H1 (cell line): Measurements from ENCODE around the gene PARD3.

Experiments used
- CTCF ChIP-seq, 3 experiments: IDR thresholded peaks; 1 replicate in 2 of 3; 2 replicates in 1 of 3; pipeline versions ENCODE4 v1.5.1 to v1.6.1; 2011; ENCODE audit warnings: low read length in 3 of 3, mild to moderate bottlenecking in 3 of 3, inconsistent platforms in 2 of 3, low read depth in 1 of 3, moderate library complexity in 1 of 3; ENCODE audit not compliant: insufficient read depth in 1 of 3; ENCODE audit errors: control extremely low read depth in 1 of 3
- EP300 ChIP-seq, 2 experiments: IDR thresholded peaks; 1 replicate in 1 of 2; 2 replicates in 1 of 2; pipeline ENCODE4 v1.6.1; 2011 to 2012; ENCODE audit warnings: low read depth in 2 of 2, low read length in 2 of 2, mild to moderate bottlenecking in 2 of 2, borderline replicate concordance in 1 of 2, inconsistent platforms in 1 of 2, moderate library complexity in 1 of 2
- JUND ChIP-seq: IDR thresholded peaks from 2 replicates; pipeline ENCODE4 v1.6.1; 2011; ENCODE audit warnings: mild to moderate bottlenecking, improper control_type of control experiment, low read length
- POLR2A ChIP-seq, 2 experiments: IDR thresholded peaks; 1 replicate in 1 of 2; 2 replicates in 1 of 2; pipeline ENCODE4 v1.6.1; 2011; ENCODE audit warnings: low read depth in 2 of 2, low read length in 2 of 2, mild to moderate bottlenecking in 2 of 2; ENCODE audit errors: control extremely low read depth in 1 of 2
- POLR2AphosphoS5 ChIP-seq: IDR thresholded peaks from 2 replicates; pipeline ENCODE4 v1.6.1; 2011; ENCODE audit warnings: low read depth, low read length
- RXRA ChIP-seq: IDR thresholded peaks from 2 replicates; pipeline ENCODE4 v1.6.1; 2011; ENCODE audit warnings: low read depth, mild to moderate bottlenecking, low read length, moderate library complexity; ENCODE audit not compliant: insufficient read depth
- SRF ChIP-seq: IDR thresholded peaks from 2 replicates; pipeline ENCODE4 v1.6.1; 2011; ENCODE audit warnings: mild to moderate bottlenecking, low read depth, low read length, moderate library complexity
- YY1 ChIP-seq: IDR thresholded peaks from 2 replicates; pipeline ENCODE4 v1.6.1; 2011; ENCODE audit warnings: low read depth, mild to moderate bottlenecking, low read length

GRCh38 chr10:34602478-34602877, 212.6 kb downstream of the PARD3 start:
- TF ChIP-seq SRF: no peak
- no peak for TF ChIP-seq CTCF (IDR thresholded peaks at IDR 0.05; ENCODE audit: control extremely low read depth in 1 of 3, insufficient read depth in 1 of 3, low read depth in 1 of 3, low read length in 3 of 3)
- no peak for TF ChIP-seq JUND
- no peak for TF ChIP-seq POLR2AphosphoS5
- no peak for TF ChIP-seq YY1
- TF ChIP-seq RXRA: no peak
- TF ChIP-seq POLR2A (IDR thresholded peaks at IDR 0.05; ENCODE audit: control extremely low read depth in 1 of 2, low read depth in 2 of 2, low read length in 2 of 2): no peak
- no peak for TF ChIP-seq EP300 (IDR thresholded peaks at IDR 0.05; ENCODE audit: borderline replicate concordance in 1 of 2, low read depth in 2 of 2, low read length in 2 of 2)
